Cerebellar nuclear complex (tissue), 1 donor: ENCODE data around the gene MED13.
A peak's percentile ranks its signal among the peaks of the same experiment; 100 is the strongest.
"Not testable (repeated sequence)": the region's sequence is repeated elsewhere in the genome, so short reads cannot be mapped to it uniquely, and the experiment has no call there.

Experiments used
- DNase-seq, 2 experiments: peaks; one replicate each; lab custom pipeline; 2025; lab: John Stamatoyannopoulos, UW

The MED13 gene

DNA sequence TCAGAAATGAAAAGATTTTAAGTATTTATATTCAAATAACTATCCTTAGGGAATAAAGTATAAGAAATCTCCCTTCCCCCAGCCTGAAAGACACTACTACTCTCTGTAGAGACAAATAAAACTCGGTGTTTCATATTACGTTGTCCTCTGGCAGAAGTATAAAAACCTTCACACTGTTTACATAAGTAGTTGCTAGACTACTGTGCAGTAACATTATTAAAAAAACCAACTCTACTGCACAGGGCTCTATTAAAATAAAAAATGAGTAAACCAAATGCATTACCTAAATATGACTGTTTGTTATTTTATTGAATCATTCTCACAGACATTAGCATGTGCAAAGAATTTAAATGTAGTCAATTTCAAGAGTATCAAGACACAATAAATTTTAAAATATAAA, 67.4 kb downstream of the MED13 start:
- no peak for DNase-seq

DNA sequence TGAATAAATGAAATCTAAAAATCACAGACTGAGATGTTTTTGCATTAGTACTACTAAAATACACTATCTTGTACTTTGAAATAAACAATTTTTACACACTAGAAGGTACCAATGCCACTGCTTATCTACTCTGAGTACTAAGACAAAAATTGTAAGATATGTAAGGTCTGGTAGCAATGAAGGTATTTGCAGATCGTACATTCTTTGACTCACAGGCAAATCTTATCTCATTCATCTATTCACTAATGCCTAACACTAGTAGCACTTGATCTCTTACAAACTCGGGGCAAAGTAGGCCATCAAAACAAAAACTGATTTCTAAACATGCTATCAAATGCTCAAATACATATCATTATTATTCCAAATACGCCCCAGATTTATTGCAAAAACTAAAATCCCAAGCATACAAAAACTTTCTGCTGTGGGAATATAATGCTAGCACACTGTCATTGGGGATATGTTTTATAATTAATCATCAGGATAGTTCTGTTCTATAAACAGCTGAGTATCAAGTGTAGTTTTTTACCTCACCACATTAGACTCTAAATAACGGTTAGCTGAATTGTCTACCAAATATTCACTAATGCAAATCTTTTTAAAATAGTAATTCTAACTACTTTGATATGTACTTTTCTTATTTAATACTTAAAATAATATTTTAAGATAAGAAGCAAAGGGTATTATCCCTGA, 68.0 kb downstream of the MED13 start:
- DNase-seq, result no peak

DNA sequence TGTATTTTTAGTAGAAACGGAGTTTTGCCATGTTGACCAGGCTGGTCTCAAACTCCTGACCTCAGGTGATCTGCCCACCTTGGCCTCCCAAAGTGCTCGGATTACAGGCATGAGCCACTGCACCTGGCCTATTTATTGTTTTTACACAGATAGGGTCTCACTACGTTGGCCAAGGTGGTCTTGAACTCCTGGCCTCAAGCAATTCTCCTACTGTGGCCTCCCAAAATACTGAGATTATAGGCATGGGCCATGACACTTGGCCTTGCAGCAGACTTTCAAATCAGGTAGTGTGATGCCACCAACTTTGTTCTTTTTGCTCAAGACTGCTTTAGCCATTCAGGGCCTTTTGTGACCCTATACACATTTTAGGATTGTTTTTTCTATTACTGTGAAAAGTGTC, 75.6 kb downstream of the MED13 start:
- no peak for DNase-seq

DNA sequence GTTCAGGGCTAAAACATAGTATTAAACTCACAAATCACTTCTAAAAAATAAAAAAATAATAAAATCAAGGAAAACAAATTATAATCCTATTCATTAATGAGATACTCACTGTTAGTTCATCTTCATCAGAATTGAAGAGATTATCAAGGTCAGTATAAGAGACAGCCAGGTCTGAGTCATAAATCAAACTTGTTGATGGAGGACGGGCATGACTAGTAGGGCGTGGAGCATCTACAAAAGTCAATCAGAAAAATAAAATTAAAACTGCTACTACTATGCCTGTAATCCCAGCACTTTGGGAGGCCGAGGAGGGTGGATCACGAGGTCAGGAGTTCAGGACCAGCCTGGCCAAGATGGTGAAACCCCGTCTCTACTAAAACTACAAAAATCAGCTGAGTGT, 78.2 kb downstream of the MED13 start:
- DNase-seq, result no peak

DNA sequence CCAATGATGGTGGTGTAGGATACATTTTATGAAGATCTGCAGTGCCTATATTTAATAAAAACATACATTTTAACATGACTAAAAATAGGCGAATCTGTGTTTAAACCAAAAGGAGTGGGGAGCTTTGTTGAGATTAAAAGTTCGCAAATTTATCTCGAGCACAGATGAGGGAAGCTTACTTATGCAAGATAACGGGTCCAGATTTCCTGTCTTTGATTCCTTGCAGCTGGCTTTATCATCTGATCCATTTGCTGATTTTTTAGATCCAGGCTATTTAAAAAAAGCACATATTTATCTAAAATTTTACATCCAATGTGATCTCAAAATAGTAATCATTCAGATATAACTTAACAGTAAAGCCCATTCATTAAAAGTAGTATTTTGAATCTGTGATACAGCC, 80.3 kb downstream of the MED13 start:
- DNase-seq, result no peak

DNA sequence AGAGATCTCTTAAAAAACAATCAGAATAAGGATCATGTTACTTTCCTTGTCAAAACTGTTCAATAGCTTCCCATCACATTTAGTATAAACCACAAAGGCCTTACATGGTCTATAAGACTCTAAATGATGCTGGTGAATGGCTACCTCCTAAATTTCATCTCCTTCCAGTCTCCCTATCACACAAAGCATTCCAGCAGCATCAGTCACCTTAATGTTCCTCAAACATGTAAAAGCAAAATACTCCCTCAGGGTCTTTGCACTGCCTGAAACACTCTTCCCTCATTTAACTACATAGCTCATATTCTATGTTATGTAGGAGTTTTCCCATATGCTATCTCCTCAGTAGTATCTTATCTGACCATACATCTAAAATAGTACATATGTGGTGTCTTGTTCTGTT, 83.8 kb downstream of the MED13 start:
- DNase-seq, result no peak

DNA sequence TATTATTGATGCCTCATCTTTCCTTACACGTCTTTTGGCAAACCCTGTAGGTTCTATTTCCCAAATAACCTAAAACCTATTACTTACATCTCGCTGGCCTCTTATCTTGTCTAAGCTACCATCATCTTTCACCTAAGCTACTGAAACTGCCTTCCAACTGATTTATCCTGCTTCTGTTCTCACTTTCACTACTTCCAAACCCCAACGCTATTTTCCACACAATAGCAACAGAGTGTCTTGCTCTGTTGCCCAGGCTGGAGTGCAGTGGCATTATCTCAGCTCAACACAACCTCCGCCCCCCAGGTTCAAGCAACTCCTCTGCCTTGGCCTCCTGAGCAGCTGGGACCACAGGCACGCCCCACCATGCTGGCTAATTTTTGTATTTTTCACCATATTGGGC, 84.5 kb downstream of the MED13 start:
- no peak for DNase-seq

DNA sequence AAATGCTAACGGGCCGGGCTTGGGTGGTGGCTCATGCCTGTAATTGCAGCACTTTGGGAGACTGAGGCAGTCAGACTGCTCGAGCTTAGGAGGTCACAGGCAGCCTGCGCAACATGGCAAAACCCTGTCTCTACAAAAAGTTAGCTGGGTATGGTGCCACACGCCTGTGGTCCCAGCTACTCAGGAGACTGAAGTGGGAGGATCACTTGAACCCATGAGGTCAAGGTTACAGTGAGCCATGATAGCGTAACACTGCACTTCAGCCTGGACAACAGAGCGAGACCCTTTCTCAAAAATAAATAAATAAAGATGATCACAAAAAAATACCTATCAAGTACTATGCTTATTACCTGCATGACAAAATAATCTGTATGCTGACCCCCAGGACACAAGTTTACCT, 91.0 kb downstream of the MED13 start:
- no peak for DNase-seq

DNA sequence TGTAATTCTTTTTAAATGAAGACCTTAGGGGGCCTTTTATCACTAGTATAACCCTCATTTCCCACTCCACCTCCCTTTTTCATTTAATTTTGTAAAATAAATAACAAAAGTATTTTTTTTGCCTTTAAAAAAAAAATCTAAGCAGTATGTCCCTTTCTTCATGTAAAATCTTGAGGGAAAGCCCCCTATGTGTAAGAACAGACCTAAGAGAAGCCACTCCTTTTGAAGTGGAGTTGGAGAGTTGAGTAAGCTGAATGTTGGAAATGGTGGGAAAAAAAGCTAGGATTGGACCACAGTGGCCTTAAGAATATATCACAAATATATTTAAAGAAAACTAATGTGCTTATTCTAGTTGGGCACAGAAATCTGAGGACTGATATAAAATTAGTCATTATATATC, 92.8 kb downstream of the MED13 start:
- DNase-seq, result no peak

DNA sequence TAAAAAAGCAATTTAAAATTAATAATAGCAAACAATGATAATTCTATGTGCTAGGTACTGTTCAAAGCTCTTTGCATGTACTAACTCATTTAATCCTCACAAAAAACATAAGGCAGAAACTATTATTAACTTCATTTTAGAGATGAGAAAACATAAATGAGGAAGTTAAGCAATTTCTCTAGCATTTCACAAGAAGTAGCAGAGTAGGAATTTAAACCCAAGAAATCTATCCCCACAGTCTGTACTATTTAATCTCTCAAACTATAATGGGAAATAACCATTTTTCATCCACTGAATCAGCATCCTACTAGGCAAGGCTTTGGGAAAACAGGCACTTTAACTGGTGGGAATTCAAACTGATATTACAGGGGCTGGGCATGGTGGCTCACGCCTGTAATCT, 95.0 kb downstream of the MED13 start:
- no peak for DNase-seq

DNA sequence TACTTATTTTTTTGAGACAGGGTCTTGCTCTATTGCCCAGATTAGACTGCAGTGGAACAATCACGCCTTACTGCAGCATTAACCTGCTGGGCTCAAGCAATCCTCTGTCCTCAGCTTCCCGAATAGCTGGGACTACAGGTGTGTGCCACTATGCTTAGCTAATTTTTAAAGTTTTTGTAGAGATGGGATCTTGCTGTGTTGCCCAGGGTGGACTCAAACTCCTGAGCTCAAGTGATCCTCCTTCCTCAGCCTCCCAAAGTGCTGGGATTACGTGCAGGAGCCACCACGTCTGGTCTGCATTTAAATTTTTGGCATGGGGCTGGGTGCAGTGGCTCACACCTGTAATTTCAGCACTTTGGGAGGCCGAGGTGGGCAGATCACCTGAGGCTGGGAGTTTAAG, 96.3 kb downstream of the MED13 start:
- DNase-seq, result no peak

DNA sequence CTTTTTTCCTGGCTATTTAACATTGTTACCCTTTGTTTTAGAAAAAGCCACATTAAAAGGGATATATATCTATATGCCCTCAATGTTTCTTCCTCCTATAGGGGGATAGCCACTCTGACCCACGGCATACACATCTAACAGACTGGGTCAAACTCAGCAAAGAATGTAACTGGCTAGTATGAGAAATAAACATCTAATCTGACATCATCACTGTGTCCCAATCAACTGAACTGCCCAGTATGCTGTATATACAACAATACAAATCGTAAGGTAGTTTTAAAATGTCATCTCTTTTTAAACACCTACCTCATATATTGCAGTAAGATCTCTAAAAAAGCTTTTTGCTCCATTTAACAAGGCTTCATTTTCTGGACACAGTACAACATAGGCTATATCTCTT, 97.3 kb downstream of the MED13 start:
- no peak for DNase-seq

DNA sequence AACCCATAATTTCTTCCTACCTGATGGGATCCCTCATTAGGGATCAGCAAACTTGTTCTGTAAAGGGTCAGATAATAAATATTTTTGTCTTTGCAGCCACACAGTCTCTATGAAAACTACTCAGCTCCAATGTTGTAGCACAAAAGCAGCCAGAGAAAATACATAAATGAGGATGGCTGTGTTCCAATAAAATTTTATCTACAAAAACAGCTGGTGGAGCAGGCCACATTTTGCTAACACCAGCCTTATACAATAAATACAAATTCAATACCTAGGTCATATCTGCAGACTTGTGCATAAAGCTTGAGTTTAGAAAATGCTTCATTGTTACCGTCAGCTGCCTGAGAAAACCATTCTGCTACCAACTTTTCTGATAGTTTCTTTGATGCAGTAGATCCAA, 98.9 kb downstream of the MED13 start:
- DNase-seq, result no peak

DNA sequence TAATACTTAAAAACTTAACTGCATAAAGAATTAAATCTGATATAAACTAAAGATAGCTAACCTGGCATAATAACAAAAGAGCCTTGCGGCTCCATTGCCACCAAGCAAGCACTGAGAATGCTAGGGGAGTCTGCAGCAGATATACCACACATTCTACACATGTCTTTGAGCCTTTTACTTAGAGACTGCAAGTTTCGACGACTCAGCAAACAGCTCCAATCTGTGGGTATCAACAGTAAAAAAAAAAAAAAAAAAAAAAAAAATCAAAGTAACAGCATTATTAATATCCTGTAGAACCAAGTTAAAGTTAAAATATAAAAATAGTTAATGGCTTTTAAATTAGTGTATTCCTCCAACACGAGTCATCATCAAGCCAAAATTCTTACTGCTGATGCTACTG, 109.5 kb downstream of the MED13 start:
- no peak for DNase-seq

DNA sequence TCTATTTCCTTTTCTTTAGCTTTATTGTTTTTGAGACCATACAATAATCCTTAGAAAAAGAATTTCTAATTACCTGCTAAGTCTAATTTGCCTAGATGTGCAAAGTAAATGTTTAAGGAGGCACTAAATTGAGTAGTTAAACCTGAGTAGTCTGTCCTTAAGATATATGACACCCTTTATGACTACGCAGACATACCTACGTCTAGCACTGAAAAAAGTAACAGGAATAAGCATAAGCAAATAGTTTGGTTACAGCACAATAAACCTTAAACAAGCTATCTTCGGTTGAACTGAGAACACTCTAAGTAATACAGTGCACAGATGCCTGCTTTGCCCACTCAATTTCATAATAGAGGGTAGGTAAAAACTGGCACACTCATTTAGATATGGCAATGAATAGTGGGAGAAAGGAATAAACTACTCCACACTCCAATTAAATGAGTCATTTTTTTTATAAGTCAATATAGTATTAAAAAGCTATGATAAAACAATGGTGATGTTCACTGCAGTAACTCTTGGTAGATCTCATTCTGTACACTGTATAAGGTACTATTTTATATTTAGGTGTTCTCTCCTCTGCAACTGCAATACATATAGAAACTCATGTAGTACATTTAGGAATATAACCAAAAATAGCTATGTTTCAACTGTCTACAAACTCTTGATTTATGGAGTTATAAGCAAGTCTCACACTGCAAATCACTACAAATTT, 117.6 kb downstream of the MED13 start:
- no peak for DNase-seq

DNA sequence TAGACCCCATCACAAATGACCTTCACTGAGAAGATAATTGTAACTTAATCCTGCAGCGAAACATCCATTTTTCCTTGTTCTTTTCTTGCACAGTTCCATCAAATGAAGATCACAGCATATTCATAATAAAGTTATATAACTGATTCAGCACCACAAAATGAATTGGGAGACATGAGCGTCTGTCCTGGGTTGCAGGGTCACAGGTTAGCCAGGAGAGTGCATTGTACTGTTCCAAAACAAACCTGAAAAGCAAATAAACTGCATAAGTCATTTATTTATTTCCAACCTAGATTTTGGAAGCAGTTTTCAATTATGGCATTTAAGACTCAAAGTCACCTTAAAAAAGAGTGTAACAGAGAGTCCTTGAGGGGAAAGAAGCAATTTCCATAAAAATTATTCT, 118.7 kb downstream of the MED13 start:
- no peak for DNase-seq

DNA sequence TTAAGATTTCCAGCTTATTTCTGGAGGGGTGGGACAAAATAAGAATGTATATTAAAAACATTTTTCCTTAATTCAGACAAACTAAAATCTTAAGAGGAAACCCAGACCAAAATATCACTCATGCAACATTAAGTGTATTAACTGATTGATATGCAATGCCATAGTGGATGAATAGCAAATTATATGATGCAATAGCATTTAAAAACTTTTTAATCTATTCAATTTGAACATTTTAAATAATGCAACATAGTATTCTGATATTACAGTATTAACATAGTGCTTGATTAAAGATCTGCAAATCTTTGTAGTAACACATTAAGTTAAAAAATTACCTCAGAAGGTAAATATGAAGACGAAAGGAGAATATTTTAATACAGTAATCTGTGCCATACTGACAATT, 122.0 kb downstream of the MED13 start:
- DNase-seq, result no peak

DNA sequence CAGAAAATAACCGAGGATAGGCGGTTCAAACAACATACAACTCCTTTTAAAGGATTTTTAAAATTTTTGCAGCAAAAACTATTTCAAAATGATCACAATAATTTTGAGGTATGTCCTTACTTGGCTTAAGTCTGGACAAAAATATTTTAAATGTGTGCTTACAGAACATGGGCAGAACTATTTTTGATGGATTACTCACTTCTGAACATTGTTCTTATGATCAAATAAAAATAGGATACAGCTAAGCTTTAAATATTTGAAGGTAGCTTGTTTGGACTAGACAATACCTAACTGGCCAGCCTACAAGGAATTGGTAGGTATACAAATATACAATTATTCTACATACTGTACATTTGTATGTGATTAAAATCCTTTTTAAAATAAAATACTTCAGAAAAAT, 123.0 kb downstream of the MED13 start:
- DNase-seq, result no peak

DNA sequence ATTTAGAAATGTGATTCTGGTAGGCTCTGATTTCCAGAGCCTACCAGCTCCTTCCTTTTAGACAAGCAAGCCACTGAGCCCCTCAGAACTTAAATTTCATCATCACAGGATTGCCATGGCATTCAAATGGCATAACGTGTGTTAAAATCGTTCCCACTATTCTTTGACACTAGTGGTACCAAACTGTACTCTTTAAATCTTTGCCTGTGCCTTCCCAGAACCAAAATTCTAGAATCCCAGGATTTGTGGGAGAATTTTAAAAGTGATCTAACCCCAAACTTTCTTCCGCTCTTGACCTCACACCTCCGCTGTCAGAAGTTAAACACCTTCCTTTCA, 137.0 kb downstream of the MED13 start:
- no peak for DNase-seq

DNA sequence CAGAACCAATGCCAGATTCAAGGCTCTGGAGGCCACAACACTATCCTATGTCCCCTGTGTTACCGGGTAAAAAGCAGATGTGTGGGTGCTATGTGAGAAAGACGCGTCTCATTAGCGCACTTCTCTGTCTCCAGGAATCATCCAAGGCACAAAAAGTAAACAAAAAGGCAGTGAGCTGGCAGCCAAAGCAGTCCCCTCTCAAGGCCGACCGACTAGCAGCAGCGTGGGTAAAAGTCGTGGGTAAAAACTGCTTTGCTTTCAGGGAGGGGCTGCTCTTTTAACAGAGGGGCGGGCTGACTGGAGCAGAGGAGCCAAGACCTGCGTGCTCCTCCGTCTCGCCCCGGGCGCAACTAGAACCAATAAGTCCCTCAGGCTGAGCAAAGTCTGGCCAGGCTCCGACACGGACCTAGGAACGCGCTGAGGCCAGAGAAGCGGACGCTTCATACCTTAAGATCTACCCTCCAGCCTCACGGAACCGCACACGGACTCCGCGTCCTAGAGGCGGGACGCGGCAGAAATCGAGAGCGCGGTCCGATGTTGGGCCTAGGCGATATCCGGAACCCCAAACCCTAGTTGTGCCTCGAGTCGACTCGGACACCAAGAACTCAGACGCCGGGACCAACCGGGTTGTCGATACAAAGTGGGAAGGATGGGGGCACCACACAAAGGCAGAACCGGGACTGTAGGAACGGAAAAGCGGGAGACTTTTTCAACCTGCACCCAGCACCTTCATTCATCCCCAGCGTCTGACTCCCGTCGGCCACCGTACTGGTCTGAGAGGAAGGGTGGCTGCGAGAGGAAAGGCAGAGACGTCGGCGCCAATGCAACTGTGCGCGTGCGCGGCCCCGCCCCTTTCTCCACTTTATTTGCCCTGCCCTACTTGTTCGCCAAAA, 137.6 kb downstream of the MED13 start, which contains the start of gene INTS2:
INTS2 (minus strand) TSS at position 775 of the 893 bp plus-strand sequence. CDS start 1,338 bp downstream, outside the sequence.
- peak in 1 of 2 experiments; percentile 76 for DNase-seq

DNA sequence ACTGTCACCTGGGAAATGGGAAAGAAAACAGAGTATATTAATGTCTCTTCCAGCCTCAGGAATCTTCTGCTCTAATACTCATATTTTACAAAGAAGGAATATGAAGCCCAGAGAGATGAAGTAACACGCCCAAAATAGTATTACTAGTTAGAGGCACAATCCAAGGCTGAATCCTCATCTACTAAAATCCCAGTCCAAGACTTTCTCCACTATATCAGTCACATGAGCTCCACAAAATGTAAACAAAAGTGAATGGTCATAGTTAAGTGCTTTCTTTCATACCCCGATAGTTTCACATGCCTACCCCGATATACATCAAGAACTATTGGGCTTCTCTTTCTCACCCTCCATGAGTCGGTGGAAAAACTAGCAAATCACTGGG, 138.3 kb downstream of the MED13 start:
- no peak for DNase-seq

DNA sequence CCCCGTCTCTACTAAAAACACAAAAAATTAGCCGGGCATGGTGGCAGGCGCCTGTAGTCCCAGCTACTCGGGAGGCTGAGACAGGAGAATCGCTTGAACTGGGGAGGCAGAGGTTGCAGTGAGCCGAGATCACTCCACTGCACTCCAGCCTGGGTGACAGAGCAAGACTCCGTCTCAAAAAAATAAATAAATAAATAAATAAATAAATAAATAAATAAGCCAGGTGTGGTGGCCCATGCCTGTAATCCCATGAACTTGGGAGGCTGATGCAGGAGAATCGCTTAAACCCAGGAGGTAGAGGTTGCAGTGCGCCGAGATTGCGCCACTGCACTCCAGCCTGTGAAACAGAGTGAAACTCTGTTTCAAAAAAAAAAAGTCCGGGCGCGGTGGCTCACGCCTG, 149.9 kb downstream of the MED13 start:
- not testable (repeated sequence) for DNase-seq
